ENCODE data around the gene DENND1C.

DNA sequence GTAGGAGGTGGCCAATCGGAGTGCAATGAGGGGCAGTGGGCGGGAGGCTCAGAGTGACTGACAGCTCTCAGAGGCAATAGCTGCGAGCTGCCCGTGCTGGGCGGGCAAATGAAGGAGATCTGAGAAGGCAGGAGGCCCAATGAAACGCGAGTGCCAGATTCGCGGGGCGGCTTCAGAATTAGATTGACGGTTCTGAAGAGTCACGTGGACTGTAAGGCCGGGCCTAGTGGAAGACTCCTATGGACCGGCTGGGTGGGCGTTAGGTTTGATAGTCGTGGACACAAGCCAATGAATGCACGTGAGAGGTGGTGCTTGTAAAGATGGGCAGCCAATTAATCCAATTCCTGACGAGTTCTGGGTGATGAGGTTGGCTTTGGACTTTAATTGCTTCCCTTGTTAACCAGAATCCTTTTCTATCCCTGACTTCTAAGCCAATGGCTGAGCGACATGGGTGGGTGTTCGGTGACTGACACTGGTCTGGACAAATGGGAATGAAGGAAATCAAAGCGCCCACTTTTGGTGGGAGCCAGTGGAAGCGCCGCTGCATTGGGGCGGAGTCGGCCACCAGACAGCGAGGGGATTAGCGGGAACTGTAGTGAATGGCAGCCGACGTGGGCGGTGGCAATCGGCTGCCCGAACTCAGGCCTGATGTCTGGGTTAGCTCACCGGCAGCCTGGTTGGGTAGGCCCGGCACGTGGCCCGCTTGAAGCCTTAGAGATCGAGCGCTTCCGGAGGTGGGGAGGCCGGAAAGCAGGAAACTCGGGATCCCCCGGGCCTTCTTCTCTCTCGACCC, 56.5 kb downstream of the DENND1C start:
- TF ChIP-seq, protein P1, sequence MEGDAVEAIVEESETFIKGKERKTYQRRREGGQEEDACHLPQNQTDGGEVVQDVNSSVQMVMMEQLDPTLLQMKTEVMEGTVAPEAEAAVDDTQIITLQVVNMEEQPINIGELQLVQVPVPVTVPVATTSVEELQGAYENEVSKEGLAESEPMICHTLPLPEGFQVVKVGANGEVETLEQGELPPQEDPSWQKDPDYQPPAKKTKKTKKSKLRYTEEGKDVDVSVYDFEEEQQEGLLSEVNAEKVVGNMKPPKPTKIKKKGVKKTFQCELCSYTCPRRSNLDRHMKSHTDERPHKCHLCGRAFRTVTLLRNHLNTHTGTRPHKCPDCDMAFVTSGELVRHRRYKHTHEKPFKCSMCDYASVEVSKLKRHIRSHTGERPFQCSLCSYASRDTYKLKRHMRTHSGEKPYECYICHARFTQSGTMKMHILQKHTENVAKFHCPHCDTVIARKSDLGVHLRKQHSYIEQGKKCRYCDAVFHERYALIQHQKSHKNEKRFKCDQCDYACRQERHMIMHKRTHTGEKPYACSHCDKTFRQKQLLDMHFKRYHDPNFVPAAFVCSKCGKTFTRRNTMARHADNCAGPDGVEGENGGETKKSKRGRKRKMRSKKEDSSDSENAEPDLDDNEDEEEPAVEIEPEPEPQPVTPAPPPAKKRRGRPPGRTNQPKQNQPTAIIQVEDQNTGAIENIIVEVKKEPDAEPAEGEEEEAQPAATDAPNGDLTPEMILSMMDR (conservative IDR thresholded peaks at IDR 0.05; ENCODE audit: low read length), result no peak
- TF ChIP-seq EZH2phosphoT487 (IDR thresholded peaks at IDR 0.05; ENCODE audit: borderline replicate concordance, low read depth, low read length), result no peak

Measured in OCI-LY7 (cell line).